Measurements from ENCODE around the gene DPH3. TPM values are rescaled to one million over a fixed set of nuclear protein-coding genes. Genes with fewer than 3 reads are reported as not detected.
A peak's percentile ranks its signal among the peaks of the same experiment; 100 is the strongest.

DPH3 gene
- total and polyA plus RNA-seq, 2 of the 8 experiments (the other 6 are each of a cell fraction or from before 2014, with no cell fraction given) = 9.8 to 40.1 TPM

- Histone ChIP-seq H3K27ac (ENCODE audit: low read depth, low read length) (peak overlapping the region; percentile 17; the same call in 1 of the 2 replicates), H4K91ac (replicated peaks; ENCODE audit: insufficient read length, low read length) (peak overlapping the region; percentile 90), H4K5ac (ENCODE audit: insufficient read length, low read depth, low read length) (peak overlapping the region; percentile 35), H3K18ac (ENCODE audit: extremely low read depth, low read length) (peak overlapping the region; percentile 86), H2BK20ac (ENCODE audit: low read length) (peak overlapping the region; percentile 23; the same call in 1 of the 2 replicates), H4K20me1 (replicated peaks in 1 of 2; ENCODE audit: control insufficient read depth in 1 of 2, insufficient read depth in 2 of 2, low read length in 2 of 2) (no peaks in the 10 kb centered on the region), H3K4me1 (replicated peaks in 1 of 4; ENCODE audit: control insufficient read depth in 3 of 4, insufficient read depth in 4 of 4, low read length in 3 of 4) (peaks cover 7 to 29% (median 21%) of the 10 kb centered on the region in 4 experiments; a peak in 6 of 7 replicates), H3K79me2 (ENCODE audit: control insufficient read depth in 1 of 2, insufficient read depth in 2 of 2, low read length in 2 of 2) (no peaks in the 10 kb centered on the region), H3K9me3 (ENCODE audit: insufficient read depth in 2 of 2, low read depth in 1 of 2, low read length in 1 of 2) (peaks cover 0 to 3% of the 10 kb centered on the region in 2 experiments; a peak in 1 of 4 replicates), H2BK12ac (ENCODE audit: low read depth, low read length) (peak overlapping the region; percentile 94), H2BK120ac (replicated peaks; ENCODE audit: low read depth, low read length) (peak overlapping the region; percentile 51), H3K4ac (replicated peaks; ENCODE audit: insufficient read length, low read depth, low read length) (peak overlapping the region; percentile 0), H3K23ac (ENCODE audit: insufficient read length) (no peak overlapping the region), H3K79me1 (ENCODE audit: low read depth, low read length) (peaks cover 4% of the 10 kb centered on the region; the same call in 1 of the 2 replicates), H2BK5ac (ENCODE audit: low read depth, low read length) (peak overlapping the region; percentile 47; the same call in 1 of the 2 replicates), H3K36me3 (ENCODE audit: control insufficient read depth in 2 of 4, insufficient read depth in 4 of 4, low read length in 3 of 4) (peaks cover 0 to 35% (median 12%) of the 10 kb centered on the region in 4 experiments; a peak in 5 of 8 replicates), H3K4me3 (ENCODE audit: extremely low read depth in 1 of 4, insufficient read depth in 2 of 4, low read depth in 3 of 4, low read length in 4 of 4) (peak overlapping the region in 1 of 4 experiments; percentile 35; a peak in 1 of 8 replicates), H3K56ac (replicated peaks; ENCODE audit: insufficient read length, low read depth, low read length) (no peak overlapping the region), H3K4me2 (ENCODE audit: insufficient read depth in 1 of 2, low read depth in 2 of 2, low read length in 2 of 2) (peak overlapping the region; percentile 14 to 38; a peak in 1 of 4 replicates), H3K9ac (replicated peaks in 1 of 4; ENCODE audit: extremely low read depth in 1 of 4, low read depth in 3 of 4, low read length in 3 of 4) (peak overlapping the region in 1 of 4 experiments; percentile 6; a peak in 1 of 7 replicates), H2BK15ac (ENCODE audit: low read length) (no peak overlapping the region; the same call in 1 of the 2 replicates), H4K8ac (ENCODE audit: extremely low read depth, insufficient read depth, low read length) (no peak overlapping the region), H3K14ac (ENCODE audit: insufficient read length) (no peak overlapping the region), H3K27me3 (replicated peaks in 1 of 4; ENCODE audit: control insufficient read depth in 3 of 4, extremely low read depth in 1 of 4, insufficient read depth in 3 of 4, low read length in 3 of 4) (no peaks in the 10 kb centered on the region), H2AFZ (ENCODE audit: low read length) (no peak overlapping the region), H2AK5ac (ENCODE audit: low read depth, low read length) (peak overlapping the region; percentile 94), H3K23me2 (ENCODE audit: low read depth, low read length) (no peaks in the 10 kb centered on the region)
- DNase-seq (ENCODE audit: low read depth in 1 of 2, low spot score in 2 of 2) (no peak), FAIRE-seq (no peak)
- CTCF ChIA-PET (ENCODE audit: partially characterized antibody) = interaction anchor here (0.6 to 4.4 kb wide), 9 partner anchors 9 to 212 kb away, joined by 3 to 19 read pairs (median 3); partner anchors contain the start of gene RFTN1
- POLR2A ChIA-PET (ENCODE audit: partially characterized antibody) = no interaction called here
- WGBS, 2 experiments (ENCODE audit: extremely low coverage in 1 of 2, insufficient coverage in 1 of 2, insufficient read length in 1 of 2, insufficient replicate concordance in 2 of 2, low coverage in 1 of 2, low lambda C conversion rate in 2 of 2, missing lambda C conversion rate in 1 of 2) = 86% methylated on average over 2 of the region's 2 CpGs; no CpG with 5 or more reads in 1 of the 2 experiments
- no peak for TF ChIP-seq TEAD4 (IDR thresholded peaks at IDR 0.05; ENCODE audit: low read depth, low read length)
These were observed 36.2 kb upstream of the DPH3 start for GRCh38 chr3:16300881-16301359.
